ENCODE results near the gene LDB2. TPM values are rescaled to one million over a fixed set of nuclear protein-coding genes. Genes with fewer than 3 reads are reported as not detected.

The LDB2 gene
- total RNA-seq, 2 donors from 2014 or later, result 11.4 to 14.5 TPM

GRCh38 chr4:16844816-16845586 is 53.4 kb downstream of the LDB2 start:
- H3K36me3 Mint-ChIP-seq (ENCODE audit: low read depth), result no peaks in the 10 kb centered on the region
- H3K27ac ChIP-seq (ENCODE audit: low read depth, low read length), result peak overlapping the region; percentile 69
- peak overlapping the region; percentile 10 for H3K27ac Mint-ChIP-seq
- H3K4me1 Mint-ChIP-seq, result peaks cover 18% of the 10 kb centered on the region
- 69 to 82% methylated on average over 5 of the region's 6 CpGs for WGBS, 2 experiments (ENCODE audit: insufficient coverage in 1 of 2, insufficient read length in 1 of 2)
- no peak overlapping the region for H3K9ac ChIP-seq (ENCODE audit: extremely low read depth, low read length, poor library complexity, severe bottlenecking)
- H3K27me3 ChIP-seq (ENCODE audit: control insufficient read depth, insufficient read depth, low read length, poor library complexity, severe bottlenecking), result no peaks in the 10 kb centered on the region
- H3K9me3 Mint-ChIP-seq, result no peaks in the 10 kb centered on the region
- H3K36me3 ChIP-seq (ENCODE audit: control insufficient read depth, insufficient read depth, low read length), result no peaks in the 10 kb centered on the region
- H3K9me3 ChIP-seq (ENCODE audit: control insufficient read depth, low read length), result no peaks in the 10 kb centered on the region
- peak; percentile 17 for TF ChIP-seq CTCF (conservative IDR thresholded peaks at IDR 0.05)
- peak; percentile 61 for DNase-seq
- no peak overlapping the region for H3K4me3 Mint-ChIP-seq
- H3K4me1 ChIP-seq (ENCODE audit: control insufficient read depth, insufficient read depth, low read length), result no peaks in the 10 kb centered on the region
- no peak overlapping the region for H3K4me3 ChIP-seq (ENCODE audit: low read length)
- no peaks in the 10 kb centered on the region for H3K27me3 Mint-ChIP-seq (ENCODE audit: insufficient read depth)

GRCh38 chr4:16843831-16844508 is 54.5 kb downstream of the LDB2 start:
- H3K9ac ChIP-seq (ENCODE audit: extremely low read depth, low read length, poor library complexity, severe bottlenecking), result no peak overlapping the region
- H3K27ac Mint-ChIP-seq, result no peak overlapping the region
- H3K27me3 Mint-ChIP-seq (ENCODE audit: insufficient read depth), result no peaks in the 10 kb centered on the region
- H3K4me3 ChIP-seq (ENCODE audit: low read length), result no peak overlapping the region
- H3K4me3 Mint-ChIP-seq, result no peak overlapping the region
- no peak for DNase-seq
- H3K9me3 ChIP-seq (ENCODE audit: control insufficient read depth, low read length), result no peaks in the 10 kb centered on the region
- no peak overlapping the region for H3K27ac ChIP-seq (ENCODE audit: low read depth, low read length)
- H3K4me1 ChIP-seq (ENCODE audit: control insufficient read depth, insufficient read depth, low read length), result no peaks in the 10 kb centered on the region
- 85 to 89% methylated on average over 4 to 6 of the region's 6 CpGs for WGBS, 2 experiments (ENCODE audit: insufficient coverage in 1 of 2, insufficient read length in 1 of 2)
- H3K4me1 Mint-ChIP-seq, result peaks cover 18% of the 10 kb centered on the region
- no peaks in the 10 kb centered on the region for H3K36me3 ChIP-seq (ENCODE audit: control insufficient read depth, insufficient read depth, low read length)
- no peak for TF ChIP-seq CTCF (conservative IDR thresholded peaks at IDR 0.05)
- no peaks in the 10 kb centered on the region for H3K36me3 Mint-ChIP-seq (ENCODE audit: low read depth)
- H3K27me3 ChIP-seq (ENCODE audit: control insufficient read depth, insufficient read depth, low read length, poor library complexity, severe bottlenecking), result no peaks in the 10 kb centered on the region
- H3K9me3 Mint-ChIP-seq, result no peaks in the 10 kb centered on the region

GRCh38 chr4:16838226-16838875 is 60.1 kb downstream of the LDB2 start:
- no peak for TF ChIP-seq CTCF (conservative IDR thresholded peaks at IDR 0.05)
- 87 to 90% methylated on average over 4 of the region's 4 CpGs for WGBS, 2 experiments (ENCODE audit: insufficient coverage in 1 of 2, insufficient read length in 1 of 2)
- H3K27ac ChIP-seq (ENCODE audit: low read depth, low read length), result no peak overlapping the region
- H3K4me3 ChIP-seq (ENCODE audit: low read length), result no peak overlapping the region
- no peaks in the 10 kb centered on the region for H3K9me3 ChIP-seq (ENCODE audit: control insufficient read depth, low read length)
- no peak overlapping the region for H3K27ac Mint-ChIP-seq
- H3K36me3 ChIP-seq (ENCODE audit: control insufficient read depth, insufficient read depth, low read length), result no peaks in the 10 kb centered on the region
- no peak overlapping the region for H3K4me3 Mint-ChIP-seq
- H3K27me3 Mint-ChIP-seq (ENCODE audit: insufficient read depth), result no peaks in the 10 kb centered on the region
- H3K36me3 Mint-ChIP-seq (ENCODE audit: low read depth), result no peaks in the 10 kb centered on the region
- H3K4me1 Mint-ChIP-seq, result peaks cover 13% of the 10 kb centered on the region
- H3K27me3 ChIP-seq (ENCODE audit: control insufficient read depth, insufficient read depth, low read length, poor library complexity, severe bottlenecking), result no peaks in the 10 kb centered on the region
- H3K9ac ChIP-seq (ENCODE audit: extremely low read depth, low read length, poor library complexity, severe bottlenecking), result no peak overlapping the region
- no peaks in the 10 kb centered on the region for H3K9me3 Mint-ChIP-seq
- no peaks in the 10 kb centered on the region for H3K4me1 ChIP-seq (ENCODE audit: control insufficient read depth, insufficient read depth, low read length)
- DNase-seq, result no peak
